K562 (cell line): Measurements from ENCODE around the gene WFDC9.

Experiments
- CBX8 ChIP-seq: fragments of 200-600 bp; sonication (generic); IDR thresholded peaks from 2 replicates; pipeline ENCODE4 v1.6.1; 2012; ENCODE audit warnings: borderline replicate concordance, mixed run types, low read depth, mild to moderate bottlenecking, moderate library complexity, mixed read lengths, low read length, control low read depth, inconsistent platforms; ENCODE audit not compliant: poor library complexity, severe bottlenecking; ENCODE audit errors: extremely low read depth
- CHD2 ChIP-seq: IDR thresholded peaks from 2 replicates; pipeline ENCODE4 v1.6.1; 2011; ENCODE audit warnings: low read depth, low read length
- EZH2 ChIP-seq: IDR thresholded peaks from 2 replicates; pipeline ENCODE4 v1.6.1; 2012; ENCODE audit warnings: low read depth, mild to moderate bottlenecking, inconsistent platforms, low read length, borderline replicate concordance
- MAFF ChIP-seq: IDR thresholded peaks from 2 replicates; pipeline ENCODE4 v1.6.1; 2012; ENCODE audit warnings: low read length, improper control_type of control experiment
- SREBF2 ChIP-seq: sonication (generic); formaldehyde crosslinking; IDR thresholded peaks from 2 replicates; pipeline ENCODE4 v1.4.0; 2020; ENCODE audit warnings: mild to moderate bottlenecking, missing genetic modification reagents
- TCFL5 ChIP-seq: fragments of 250-450 bp; sonication (Bioruptor Pico); conservative IDR thresholded peaks from 2 replicates; pipeline ENCODE4 v1.6.1; 2021; ENCODE audit warnings: mild to moderate bottlenecking, moderate library complexity, matching md5 sums
- ZNF263 ChIP-seq: sonication (generic); formaldehyde crosslinking; IDR thresholded peaks from 2 replicates; pipeline ENCODE4 v1.8.0; 2022; ENCODE audit warnings: mild to moderate bottlenecking, missing genetic modification reagents, borderline replicate concordance
- TF ChIP-seq, protein P1 (sequence below): sonication (generic); formaldehyde crosslinking; IDR thresholded peaks from 2 replicates; pipeline ENCODE4 v1.8.0; 2023; ENCODE audit warnings: missing genetic modification reagents, mild to moderate bottlenecking, borderline replicate concordance
- TF ChIP-seq, protein P2 (sequence below): fragments of 450-650 bp; IDR thresholded peaks from 2 replicates; pipeline ENCODE4 v1.6.1; 2016
- TF ChIP-seq, protein P3 (sequence below), 2 experiments: IDR thresholded peaks; 2 replicates each; pipeline ENCODE4 v1.6.1; 2011; ENCODE audit warnings: borderline replicate concordance in 1 of 2, control low read depth in 1 of 2, low read depth in 1 of 2, low read length in 1 of 2, mild to moderate bottlenecking in 1 of 2, mixed read lengths in 1 of 2, moderate library complexity in 1 of 2; ENCODE audit not compliant: insufficient read depth in 1 of 2, insufficient read length in 1 of 2, poor library complexity in 1 of 2, severe bottlenecking in 1 of 2; ENCODE audit errors: extremely low read depth in 1 of 2
- TF ChIP-seq, protein P4 (sequence below): fragments of 450-650 bp; formaldehyde crosslinking; IDR thresholded peaks from 2 replicates; pipeline ENCODE4 v1.4.0; 2022; ENCODE audit warnings: missing genetic modification characterization

DNA sequence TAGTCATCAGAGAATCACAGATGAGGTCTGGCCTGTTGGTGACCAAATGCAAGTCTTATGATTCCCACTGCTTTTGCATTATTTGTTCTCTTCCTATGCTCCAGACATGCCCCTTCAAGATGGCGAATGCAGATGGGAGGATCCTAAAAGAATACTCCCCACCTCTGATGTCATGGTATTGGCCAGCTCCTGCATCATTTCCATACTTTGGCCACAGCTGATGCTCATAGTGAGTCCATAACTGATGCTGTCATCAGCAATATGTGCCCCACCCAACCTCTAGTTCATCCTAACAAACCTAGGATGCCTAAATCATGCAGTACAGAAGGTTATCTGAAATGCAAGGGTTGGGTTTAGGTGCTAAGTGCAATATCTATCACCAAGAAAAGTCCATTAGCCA, 5.4 kb upstream of the WFDC9 start:
- TF ChIP-seq SREBF2 (CRISPR knock-in tag) (no peak), CHD2 (no peak), MAFF (no peak), EZH2 (no peak), ZNF263 (CRISPR knock-in tag) (no peak), TCFL5 (CRISPR knock-in tag) (no peak), CBX8 (no peak)
- TF ChIP-seq, protein P1, sequence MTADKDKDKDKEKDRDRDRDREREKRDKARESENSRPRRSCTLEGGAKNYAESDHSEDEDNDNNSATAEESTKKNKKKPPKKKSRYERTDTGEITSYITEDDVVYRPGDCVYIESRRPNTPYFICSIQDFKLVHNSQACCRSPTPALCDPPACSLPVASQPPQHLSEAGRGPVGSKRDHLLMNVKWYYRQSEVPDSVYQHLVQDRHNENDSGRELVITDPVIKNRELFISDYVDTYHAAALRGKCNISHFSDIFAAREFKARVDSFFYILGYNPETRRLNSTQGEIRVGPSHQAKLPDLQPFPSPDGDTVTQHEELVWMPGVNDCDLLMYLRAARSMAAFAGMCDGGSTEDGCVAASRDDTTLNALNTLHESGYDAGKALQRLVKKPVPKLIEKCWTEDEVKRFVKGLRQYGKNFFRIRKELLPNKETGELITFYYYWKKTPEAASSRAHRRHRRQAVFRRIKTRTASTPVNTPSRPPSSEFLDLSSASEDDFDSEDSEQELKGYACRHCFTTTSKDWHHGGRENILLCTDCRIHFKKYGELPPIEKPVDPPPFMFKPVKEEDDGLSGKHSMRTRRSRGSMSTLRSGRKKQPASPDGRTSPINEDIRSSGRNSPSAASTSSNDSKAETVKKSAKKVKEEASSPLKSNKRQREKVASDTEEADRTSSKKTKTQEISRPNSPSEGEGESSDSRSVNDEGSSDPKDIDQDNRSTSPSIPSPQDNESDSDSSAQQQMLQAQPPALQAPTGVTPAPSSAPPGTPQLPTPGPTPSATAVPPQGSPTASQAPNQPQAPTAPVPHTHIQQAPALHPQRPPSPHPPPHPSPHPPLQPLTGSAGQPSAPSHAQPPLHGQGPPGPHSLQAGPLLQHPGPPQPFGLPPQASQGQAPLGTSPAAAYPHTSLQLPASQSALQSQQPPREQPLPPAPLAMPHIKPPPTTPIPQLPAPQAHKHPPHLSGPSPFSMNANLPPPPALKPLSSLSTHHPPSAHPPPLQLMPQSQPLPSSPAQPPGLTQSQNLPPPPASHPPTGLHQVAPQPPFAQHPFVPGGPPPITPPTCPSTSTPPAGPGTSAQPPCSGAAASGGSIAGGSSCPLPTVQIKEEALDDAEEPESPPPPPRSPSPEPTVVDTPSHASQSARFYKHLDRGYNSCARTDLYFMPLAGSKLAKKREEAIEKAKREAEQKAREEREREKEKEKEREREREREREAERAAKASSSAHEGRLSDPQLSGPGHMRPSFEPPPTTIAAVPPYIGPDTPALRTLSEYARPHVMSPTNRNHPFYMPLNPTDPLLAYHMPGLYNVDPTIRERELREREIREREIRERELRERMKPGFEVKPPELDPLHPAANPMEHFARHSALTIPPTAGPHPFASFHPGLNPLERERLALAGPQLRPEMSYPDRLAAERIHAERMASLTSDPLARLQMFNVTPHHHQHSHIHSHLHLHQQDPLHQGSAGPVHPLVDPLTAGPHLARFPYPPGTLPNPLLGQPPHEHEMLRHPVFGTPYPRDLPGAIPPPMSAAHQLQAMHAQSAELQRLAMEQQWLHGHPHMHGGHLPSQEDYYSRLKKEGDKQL: no peak
- TF ChIP-seq, protein P2, sequence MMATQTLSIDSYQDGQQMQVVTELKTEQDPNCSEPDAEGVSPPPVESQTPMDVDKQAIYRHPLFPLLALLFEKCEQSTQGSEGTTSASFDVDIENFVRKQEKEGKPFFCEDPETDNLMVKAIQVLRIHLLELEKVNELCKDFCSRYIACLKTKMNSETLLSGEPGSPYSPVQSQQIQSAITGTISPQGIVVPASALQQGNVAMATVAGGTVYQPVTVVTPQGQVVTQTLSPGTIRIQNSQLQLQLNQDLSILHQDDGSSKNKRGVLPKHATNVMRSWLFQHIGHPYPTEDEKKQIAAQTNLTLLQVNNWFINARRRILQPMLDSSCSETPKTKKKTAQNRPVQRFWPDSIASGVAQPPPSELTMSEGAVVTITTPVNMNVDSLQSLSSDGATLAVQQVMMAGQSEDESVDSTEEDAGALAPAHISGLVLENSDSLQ: no peak
- TF ChIP-seq, protein P3, sequence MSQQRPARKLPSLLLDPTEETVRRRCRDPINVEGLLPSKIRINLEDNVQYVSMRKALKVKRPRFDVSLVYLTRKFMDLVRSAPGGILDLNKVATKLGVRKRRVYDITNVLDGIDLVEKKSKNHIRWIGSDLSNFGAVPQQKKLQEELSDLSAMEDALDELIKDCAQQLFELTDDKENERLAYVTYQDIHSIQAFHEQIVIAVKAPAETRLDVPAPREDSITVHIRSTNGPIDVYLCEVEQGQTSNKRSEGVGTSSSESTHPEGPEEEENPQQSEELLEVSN (IDR thresholded peaks at IDR 0.05; ENCODE audit: borderline replicate concordance in 1 of 2, extremely low read depth in 1 of 2, insufficient read depth in 1 of 2, insufficient read length in 1 of 2, low read depth in 1 of 2, low read length in 1 of 2, poor library complexity in 1 of 2, severe bottlenecking in 1 of 2): no peak
- TF ChIP-seq, protein P4, sequence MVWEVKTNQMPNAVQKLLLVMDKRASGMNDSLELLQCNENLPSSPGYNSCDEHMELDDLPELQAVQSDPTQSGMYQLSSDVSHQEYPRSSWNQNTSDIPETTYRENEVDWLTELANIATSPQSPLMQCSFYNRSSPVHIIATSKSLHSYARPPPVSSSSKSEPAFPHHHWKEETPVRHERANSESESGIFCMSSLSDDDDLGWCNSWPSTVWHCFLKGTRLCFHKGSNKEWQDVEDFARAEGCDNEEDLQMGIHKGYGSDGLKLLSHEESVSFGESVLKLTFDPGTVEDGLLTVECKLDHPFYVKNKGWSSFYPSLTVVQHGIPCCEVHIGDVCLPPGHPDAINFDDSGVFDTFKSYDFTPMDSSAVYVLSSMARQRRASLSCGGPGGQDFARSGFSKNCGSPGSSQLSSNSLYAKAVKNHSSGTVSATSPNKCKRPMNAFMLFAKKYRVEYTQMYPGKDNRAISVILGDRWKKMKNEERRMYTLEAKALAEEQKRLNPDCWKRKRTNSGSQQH (CRISPR knock-in tag): no peak
